Measurements from ENCODE around the gene PLIN5.

PLIN5 gene

DNA sequence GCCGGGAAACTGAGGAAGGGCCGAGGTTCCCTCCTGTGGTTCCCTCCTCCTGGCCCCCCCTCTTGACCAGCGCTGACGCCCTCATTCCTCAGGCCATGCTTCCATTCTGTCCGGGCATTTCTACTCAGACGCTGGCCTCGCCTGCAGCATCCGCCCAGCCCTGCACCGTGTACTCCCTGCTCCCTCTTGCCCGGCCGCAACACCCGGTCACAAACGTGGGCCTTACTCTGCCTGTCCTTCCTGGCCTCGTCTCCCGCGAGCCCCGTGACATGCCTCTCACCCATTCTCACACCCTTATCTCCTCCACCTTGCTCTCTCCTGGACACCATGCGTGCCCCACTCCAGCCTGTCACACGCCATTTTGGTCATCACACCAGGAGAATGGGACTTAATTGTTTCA is 51.6 kb downstream of the PLIN5 start:
- DNase-seq (ENCODE audit: low spot score) = no peak

DNA sequence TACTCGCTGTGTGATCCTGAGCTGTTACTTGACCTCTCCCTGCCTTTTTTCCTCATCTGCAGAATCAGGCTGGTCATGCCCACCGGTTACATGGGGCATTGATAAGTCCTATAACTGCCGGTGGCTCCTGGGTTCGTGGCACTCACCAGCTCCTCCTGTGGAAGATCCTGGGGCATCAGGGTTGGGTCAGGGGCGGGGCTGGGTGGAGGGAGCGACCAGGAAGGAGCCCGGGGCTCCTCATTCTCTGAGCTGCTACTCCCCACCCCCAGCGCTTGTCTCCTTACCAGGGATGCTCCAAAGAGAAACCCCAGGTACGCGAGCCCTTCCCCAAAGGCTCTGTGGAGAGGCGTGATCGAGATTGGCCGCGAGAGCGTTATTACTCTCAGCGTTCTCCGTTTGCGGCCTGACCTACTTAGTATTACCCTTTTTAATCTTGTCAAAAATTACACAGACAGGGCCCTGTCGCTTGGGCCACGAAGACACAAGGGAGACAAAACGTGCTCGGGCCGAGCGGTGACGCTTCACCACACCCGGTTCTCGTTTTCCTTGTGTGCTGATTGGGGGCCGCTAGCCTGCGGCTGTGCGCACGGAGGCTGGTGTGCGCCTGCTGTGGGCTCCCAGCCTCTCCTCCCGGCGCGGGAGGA is 52.2 kb downstream of the PLIN5 start:
- no peak for DNase-seq (ENCODE audit: low spot score)

- no peak for DNase-seq (ENCODE audit: low spot score)
Observed at GRCh38 chr19:4477034-4477801, 57.8 kb downstream of the PLIN5 start.

- peak; percentile 84 for DNase-seq (ENCODE audit: low spot score)
Observed at GRCh38 chr19:4474514-4475022, 60.5 kb downstream of the PLIN5 start.

DNA sequence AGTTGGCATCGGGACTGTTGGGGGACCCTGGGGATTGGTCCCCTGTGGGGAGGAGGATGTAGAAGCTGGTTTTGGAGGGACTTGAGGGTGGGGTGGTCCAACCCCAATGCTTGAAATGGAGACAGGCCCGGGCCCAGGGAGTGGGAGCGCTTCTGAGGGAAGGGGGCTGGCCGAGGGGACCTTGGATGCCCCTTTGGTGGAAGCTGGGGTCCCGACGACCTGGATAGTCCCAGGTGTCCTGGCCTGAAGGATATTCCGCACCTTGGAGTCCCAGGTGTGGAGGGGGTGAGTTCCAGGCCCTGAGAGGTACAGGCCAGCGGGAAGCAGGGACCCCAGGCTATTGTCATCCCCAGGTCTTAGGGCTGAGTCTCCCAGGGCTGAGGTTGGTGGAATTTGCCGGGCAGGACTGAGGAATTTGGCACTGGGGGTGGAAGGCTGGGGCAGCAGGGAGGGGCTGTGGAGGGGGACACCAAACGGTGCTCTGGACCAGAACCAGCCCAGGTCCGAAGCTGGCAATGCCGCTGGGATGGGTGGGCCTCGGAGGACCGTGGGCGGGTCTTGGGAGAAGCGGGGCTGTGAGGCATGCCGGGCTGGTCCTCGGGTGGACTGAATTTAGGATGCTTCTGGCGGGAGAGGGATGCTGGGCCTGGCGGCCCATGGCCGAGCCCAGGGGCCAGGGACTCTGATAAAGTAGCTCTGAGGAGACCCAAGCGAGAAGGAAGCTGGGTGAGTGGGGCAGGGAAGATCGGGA is 61.1 kb downstream of the PLIN5 start:
- DNase-seq (ENCODE audit: low spot score) = no peak

- DNase-seq (ENCODE audit: low spot score) = peak; percentile 14
Observed at GRCh38 chr19:4473011-4473762, 61.8 kb downstream of the PLIN5 start.

Measured in AG08396 (cell line).